Activated CD8-positive, alpha-beta memory T cell treated with anti-CD3 and anti-CD28 coated beads, Interleukin-2, amount 50 U/mL, for 1 hour (primary cell): ENCODE measurements around the gene KCTD10.

Source experiments
- DNase-seq: peaks from one replicate; pipeline ENCODE4 v3.0.0-alpha.2; 2020; ENCODE audit errors: extremely low read depth

The KCTD10 gene

GRCh38 chr12:109494348-109494881, 17.3 kb upstream of the KCTD10 start:
- no peak for DNase-seq

DNA sequence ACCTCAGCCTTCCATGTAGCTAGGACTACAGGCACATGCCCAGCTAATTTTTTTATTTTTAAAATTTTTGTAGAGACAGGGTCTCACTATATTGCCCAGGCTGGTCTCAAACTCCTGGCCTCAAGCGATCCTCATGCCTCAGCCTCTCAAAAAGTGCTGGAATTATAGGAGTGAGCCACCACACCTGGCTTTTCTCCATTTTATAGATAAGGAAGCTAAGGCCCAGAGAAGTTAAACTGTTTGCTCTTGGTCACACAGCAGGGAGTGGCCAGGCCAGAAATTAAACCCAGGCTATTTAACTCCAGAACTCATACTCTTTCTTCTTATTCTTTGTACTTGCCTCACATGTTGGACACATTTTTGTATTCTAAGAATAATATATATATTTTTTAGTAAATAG, 16.8 kb upstream of the KCTD10 start:
- DNase-seq = no peak

DNA sequence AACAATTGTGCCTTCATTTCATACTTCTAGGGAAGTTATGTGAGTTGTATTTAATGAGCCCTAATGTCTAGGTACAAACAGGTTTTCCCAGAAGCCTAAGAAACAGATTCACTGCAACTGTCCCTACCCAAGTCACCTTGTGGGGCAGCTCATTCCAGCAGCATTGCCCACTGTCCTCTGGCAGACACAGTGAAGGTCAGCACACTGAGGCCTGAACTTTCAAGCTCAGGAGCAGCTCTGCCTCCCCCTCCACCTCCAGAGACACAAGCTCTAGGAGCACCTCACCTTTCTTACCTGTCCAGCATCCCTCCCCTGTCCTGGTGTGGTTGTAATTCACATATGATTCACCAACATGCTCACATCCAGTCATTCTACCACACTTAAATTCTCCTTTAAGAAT, 16.0 kb upstream of the KCTD10 start:
- DNase-seq = no peak

DNA sequence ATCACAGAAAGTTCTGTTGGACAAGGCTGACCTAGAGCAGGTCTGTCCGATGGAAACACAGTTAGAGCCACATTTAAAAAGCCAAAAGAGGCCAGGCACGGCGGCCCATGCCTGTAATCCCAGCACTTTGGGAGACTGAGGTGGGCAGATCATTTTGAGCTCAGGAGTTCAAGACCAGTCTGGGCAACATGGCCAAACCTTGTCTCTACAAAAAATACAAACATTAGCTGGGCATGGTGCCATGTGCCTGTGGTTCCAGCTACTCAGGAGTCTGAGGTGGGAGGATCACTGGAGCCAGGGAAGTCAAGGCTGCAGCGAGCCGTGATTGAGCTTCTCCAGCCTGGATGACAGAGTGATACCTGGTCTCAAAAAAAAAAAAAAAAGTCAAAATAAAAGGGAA, 15.3 kb upstream of the KCTD10 start:
- DNase-seq = no peak

DNA sequence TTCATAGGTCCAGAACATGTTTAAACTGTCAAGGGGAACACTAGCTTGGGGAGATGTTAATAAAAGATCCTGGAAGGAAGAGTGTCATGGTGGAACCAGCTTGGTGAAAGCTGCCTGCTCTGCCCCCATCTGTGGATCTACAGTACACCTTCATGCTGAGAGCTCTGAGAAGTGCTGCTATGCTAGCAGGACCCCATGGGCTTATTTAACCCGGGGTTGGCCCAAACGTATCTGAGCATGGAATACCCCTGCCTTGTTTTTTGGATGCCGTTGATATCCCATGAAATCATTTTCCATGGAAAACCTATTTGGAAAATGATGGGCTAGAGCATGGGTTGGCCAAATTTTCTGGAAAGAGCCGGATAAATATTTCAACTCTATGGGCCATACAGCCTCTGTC, 14.6 kb upstream of the KCTD10 start:
- DNase-seq = no peak

GRCh38 chr12:109489955-109490565, 13.0 kb upstream of the KCTD10 start:
- no peak for DNase-seq

DNA sequence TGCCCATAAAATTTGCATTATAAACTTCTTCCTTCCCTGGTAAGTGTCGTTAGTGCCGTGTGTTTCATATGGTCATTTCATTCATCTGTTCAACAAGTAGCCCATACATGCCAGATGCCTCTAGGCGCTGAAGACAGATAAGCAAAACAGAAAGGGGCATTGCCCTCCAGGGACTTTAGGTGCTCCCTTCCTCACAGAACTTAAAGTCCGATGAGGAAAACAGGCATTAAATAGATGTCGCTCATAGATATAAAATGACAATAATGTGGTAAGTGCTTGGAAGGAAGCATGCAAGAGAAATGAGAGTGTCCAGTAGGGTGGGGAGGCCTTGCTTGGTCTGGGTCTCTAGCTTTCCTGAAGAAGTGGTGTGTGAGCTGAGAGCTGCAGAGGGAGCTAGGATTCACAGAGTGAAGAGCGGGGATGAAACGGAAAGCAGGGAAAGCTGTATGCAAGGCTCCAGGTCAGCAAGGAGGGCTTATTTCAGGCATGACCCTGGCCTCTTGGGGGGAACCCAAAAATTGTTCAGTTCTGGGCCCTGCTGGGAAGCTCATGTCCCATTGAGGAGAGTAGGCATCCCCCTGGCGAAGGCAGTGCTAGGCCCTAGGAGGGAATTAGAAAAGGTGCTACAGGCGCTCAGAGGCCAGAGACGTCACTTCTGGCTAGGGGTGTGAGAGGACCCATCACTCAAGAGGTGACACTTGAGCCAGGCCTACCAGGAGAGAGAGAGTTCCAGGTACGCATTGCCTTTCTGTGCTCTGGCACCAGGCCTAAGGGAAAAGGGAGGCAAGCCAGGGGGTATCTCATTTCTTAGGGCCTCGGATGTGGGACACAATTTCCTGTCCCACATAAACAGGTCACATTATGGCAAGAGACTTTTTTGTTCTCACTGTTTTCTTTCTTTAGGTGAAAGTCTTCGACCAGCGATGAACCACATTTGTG, 12.2 kb upstream of the KCTD10 start:
- no peak for DNase-seq

GRCh38 chr12:109488051-109488665, 11.1 kb upstream of the KCTD10 start:
- DNase-seq = no peak

GRCh38 chr12:109487181-109488050, 10.3 kb upstream of the KCTD10 start:
- DNase-seq = no peak

DNA sequence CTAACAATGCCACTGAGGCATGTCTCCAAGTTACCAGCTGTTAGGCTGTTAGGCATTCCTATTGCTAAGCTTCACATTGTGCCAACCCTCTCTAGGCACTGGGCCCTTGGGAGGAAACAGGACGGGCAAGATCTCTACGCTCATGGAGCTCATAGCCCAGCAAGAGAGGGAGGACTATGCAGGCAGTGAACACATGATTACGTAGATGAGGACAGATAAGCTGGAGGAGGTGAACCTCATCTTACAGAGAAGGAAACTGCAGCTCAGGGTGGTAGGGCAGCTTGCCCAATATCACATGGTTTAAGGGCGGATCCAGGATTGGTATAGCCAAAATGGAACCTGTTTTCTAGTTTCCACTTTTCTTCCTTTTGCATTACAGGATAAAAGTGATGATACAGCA, 8.1 kb upstream of the KCTD10 start:
- DNase-seq = no peak

GRCh38 chr12:109483346-109483745, 6.2 kb upstream of the KCTD10 start:
- DNase-seq = no peak

DNA sequence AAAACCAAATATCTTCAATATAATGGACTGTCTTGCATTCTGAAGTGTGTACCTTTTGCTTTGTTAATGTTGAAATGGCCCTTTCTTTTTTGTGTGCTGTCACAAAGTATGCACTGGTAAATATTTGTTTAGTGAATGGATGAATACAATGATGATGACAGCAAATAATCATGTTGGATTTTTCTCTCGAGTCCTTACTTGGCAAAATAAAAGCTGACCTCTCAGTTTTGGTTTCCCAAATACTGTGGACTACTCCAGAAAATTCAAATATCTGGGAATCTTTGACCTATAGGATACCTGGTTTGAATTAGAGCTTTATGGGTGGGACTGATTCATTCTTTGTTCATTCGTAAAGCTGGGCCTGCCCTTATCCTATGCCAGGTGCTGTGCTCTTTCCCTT, 5.8 kb upstream of the KCTD10 start:
- no peak for DNase-seq

DNA sequence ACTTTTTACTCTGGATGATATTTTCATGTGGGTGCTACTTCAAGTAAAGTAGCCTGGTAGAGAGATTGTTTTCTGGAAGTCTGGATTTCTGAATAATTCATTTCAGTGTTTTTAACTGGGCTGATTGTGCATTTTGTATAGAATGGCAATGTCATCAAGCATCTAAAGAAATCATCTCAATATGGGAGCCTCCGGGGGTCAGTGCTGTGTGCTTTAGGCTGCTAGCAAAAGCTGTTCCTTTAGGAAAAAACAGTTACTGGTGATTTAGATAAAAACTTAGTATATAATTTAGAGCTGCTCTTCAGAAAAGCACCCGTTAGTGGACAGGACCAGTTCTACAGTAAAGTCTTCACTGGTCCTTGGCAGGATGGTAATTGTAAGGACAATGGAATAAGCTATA, 5.4 kb upstream of the KCTD10 start:
- DNase-seq = no peak

DNA sequence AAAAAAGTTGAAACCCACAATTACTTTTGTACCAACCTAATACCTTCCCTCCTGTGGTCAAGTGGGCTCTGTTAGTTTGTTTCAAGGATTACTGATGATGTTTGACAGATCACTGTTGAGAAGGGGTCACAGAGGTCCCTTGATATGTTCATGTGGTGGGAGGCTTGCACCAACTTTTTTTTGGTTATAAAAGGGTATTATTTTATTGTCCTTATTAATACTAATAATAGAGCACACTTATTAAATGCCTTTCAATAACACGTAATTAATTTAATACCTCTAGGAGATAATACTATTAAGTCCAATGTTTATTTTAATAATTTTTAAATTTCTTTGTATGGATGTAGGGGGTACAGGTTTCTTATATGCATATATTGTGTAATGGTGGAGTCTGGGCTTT, 4.8 kb upstream of the KCTD10 start:
- DNase-seq = no peak

- DNase-seq = no peak
Measured at GRCh38 chr12:109480356-109480755, 3.3 kb upstream of the KCTD10 start.

DNA sequence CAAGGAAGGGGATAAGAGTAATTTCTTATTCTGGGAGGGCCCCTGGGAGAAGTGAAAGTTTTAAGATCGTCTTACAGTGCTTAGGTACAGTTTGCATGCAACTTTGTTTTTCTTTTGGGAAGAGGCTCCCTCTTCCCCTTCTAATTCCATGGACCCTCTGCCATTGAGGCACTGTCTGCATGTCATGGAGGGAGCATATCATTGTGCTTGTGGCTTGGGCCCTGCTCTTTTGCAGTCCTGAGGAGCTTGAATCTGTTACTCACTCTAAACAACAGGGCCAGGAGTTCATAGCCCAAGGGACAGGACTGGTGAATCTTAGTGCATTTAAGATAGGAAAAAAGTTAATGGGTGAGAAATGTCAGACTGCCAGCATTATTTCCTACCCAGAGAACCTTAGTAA, 2.7 kb upstream of the KCTD10 start:
- no peak for DNase-seq

DNA sequence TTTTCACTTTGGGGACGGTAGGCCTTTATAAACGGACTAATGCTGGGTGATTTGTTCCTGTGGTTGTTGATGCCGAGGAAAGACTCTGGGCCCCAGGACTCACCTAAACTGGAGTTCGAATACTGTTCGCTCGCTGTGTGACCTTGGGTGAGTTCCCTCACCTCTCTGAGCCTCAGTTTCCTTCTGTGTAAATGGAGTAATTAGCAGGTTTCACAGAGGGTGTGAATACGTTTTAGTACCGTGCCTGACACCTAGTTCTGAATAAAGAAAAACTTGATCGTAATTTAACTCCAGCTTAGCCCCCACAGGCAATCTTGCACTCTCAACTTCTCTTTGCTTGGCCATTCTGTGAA, 839 bp upstream of the KCTD10 start:
- DNase-seq = no peak

- no peak for DNase-seq
Measured at GRCh38 chr12:109476807-109477184, 304 bp downstream of the KCTD10 start.

- no peak for DNase-seq
Measured at GRCh38 chr12:109475993-109476806, 900 bp downstream of the KCTD10 start.

- no peak for DNase-seq
Measured at GRCh38 chr12:109475121-109475520, 2.0 kb downstream of the KCTD10 start.
